GM10266 (cell line): ENCODE results near the gene PGM2L1.
"Not testable (repeated sequence)": the region's sequence is repeated elsewhere in the genome, so short reads cannot be mapped to it uniquely, and the experiment has no call there.

Source experiments
- DNase-seq: peaks from one replicate; pipeline ENCODE4 v3.0.0; 2012; ENCODE audit errors: extremely low spot score
- TF ChIP-seq, protein P1 (sequence below): IDR thresholded peaks from 2 replicates; pipeline ENCODE4 v1.5.1; 2012; ENCODE audit warnings: mild to moderate bottlenecking, low read depth; ENCODE audit not compliant: control insufficient read depth, insufficient read depth; ENCODE audit errors: missing control alignments

The PGM2L1 gene

GRCh38 chr11:74333193-74333592, 65.0 kb downstream of the PGM2L1 start:
- TF ChIP-seq, protein P1, sequence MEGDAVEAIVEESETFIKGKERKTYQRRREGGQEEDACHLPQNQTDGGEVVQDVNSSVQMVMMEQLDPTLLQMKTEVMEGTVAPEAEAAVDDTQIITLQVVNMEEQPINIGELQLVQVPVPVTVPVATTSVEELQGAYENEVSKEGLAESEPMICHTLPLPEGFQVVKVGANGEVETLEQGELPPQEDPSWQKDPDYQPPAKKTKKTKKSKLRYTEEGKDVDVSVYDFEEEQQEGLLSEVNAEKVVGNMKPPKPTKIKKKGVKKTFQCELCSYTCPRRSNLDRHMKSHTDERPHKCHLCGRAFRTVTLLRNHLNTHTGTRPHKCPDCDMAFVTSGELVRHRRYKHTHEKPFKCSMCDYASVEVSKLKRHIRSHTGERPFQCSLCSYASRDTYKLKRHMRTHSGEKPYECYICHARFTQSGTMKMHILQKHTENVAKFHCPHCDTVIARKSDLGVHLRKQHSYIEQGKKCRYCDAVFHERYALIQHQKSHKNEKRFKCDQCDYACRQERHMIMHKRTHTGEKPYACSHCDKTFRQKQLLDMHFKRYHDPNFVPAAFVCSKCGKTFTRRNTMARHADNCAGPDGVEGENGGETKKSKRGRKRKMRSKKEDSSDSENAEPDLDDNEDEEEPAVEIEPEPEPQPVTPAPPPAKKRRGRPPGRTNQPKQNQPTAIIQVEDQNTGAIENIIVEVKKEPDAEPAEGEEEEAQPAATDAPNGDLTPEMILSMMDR, result no peak
- DNase-seq, result no peak

DNA sequence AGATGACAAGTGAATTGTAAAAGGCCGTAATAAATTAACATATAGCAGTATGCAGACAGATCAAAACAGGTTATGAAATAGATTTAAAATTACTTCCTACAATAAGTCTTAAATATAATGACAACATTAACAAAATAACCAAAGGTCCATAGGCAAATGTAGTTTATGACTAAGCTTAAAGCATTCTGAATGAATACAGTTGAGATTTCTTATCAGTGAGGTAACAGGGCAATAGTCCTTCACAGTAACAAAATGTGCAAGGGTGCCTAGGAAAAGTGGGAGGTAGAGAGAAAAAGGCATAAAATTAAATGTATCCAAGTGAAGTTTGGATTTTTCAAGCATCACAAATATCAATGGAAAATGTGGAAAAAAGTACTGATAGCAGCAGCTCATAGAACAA, 65.9 kb downstream of the PGM2L1 start:
- TF ChIP-seq, protein P1, result no peak
- DNase-seq, result no peak

DNA sequence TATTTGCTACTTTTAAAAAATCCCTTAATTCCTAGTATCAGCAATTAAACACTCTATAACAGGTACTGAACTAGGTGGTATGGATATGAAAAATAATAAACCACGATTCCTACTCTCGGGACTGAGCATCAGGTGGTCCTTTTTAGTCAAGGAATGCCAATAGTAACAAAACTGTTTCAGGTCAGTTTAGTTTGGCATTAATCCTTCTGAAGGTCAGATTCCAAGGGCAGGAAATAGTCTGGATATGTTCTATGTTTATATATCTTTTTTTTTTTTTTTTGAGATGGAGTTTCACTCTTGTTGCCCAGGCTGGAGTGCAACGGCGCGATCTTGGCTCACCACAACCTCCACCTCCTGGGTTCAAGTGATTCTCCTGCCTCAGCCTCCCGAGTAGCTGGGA, 67.2 kb downstream of the PGM2L1 start:
- not testable (repeated sequence) for DNase-seq

- no peak for DNase-seq
- TF ChIP-seq, protein P1, result no peak
These were observed 68.0 kb downstream of the PGM2L1 start for GRCh38 chr11:74330075-74330858.

- TF ChIP-seq, protein P1, result no peak
- no peak for DNase-seq
These were observed 71.2 kb downstream of the PGM2L1 start for GRCh38 chr11:74327076-74327475.

- no peak for DNase-seq
These were observed 71.6 kb downstream of the PGM2L1 start for GRCh38 chr11:74326665-74327064.

DNA sequence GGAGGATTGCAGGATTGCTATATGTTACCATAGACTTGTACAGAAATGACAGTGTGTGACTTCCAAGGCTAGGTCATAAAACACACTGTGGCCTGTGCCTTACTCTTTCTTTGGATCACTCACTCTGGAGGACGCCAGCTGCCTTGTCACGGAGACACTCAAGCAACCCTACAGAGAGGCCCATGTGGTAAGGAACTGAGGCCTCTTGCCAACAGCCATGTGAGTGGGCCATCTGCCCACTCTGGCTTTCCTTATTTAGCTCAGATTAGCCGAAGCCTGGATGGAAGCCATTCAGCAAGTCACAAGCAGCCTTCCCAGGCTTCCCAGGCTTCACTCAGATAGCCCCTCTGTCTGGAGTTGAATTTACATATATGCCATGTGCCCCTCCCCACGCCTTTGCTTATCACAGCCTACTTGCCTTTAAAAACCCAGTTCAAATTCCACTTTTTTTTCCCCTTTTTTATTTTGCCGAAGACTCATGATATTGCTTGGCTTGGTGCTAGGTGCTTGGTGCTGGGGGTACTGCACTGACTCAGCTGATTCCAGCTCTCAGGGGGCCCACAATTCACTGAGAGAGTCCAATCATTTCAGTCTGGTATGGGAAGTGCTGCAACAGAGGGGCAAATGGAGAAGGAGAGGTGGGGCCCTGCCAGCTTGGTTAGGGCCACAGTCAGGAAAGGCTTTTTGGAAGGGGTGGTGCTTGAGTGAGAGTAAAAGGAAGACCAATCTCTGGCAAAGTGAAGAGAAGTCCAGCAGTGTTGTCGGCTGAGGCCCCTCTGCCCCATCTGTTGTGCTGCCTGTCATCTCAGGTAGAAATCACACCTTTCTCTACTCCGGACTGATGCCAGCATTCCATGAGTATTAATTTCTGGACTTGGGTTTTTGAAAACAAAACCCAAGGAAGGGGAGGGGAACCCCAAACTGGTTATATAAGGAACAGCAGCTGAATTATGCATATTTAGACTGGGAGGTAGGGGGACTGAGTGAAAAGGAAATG, 72.3 kb downstream of the PGM2L1 start:
- TF ChIP-seq, protein P1, result no peak
- no peak for DNase-seq

More at GRCh38 chr11:74326665-74327064, 71.6 kb downstream of the PGM2L1 start:
- TF ChIP-seq, protein P1, result no peak
